Endodermal cell (in vitro differentiated cells): Measurements from ENCODE around the gene BRCA2. TPM values are rescaled to one million over a fixed set of nuclear protein-coding genes. Genes with fewer than 3 reads are reported as not detected.

ENCODE experiments used
- DNase-seq: peaks from one replicate; pipeline ENCODE4 v3.0.0-alpha.2; 2017
- H3K27ac ChIP-seq: 2 replicates; pipeline ENCODE4 v1.5.1; 2013; ENCODE audit warnings: mild to moderate bottlenecking, low read depth, low read length, moderate library complexity
- H3K27me3 ChIP-seq: 2 replicates; pipeline ENCODE4 v1.6.1; 2013; ENCODE audit warnings: mild to moderate bottlenecking, low read length, moderate library complexity; ENCODE audit not compliant: insufficient read depth, control insufficient read depth, poor library complexity, severe bottlenecking
- H3K36me3 ChIP-seq: 2 replicates; pipeline ENCODE4 v1.7.0; 2013; ENCODE audit warnings: mild to moderate bottlenecking, low read length, moderate library complexity; ENCODE audit not compliant: control insufficient read depth, insufficient read depth
- H3K4me1 ChIP-seq: one replicate; pipeline ENCODE4 v1.7.0; 2013; ENCODE audit warnings: low read length; ENCODE audit not compliant: control insufficient read depth, insufficient read depth
- H3K4me3 ChIP-seq: 2 replicates; pipeline ENCODE4 v1.5.1; 2013; ENCODE audit warnings: mild to moderate bottlenecking, low read length, moderate library complexity
- H3K9ac ChIP-seq: 2 replicates; pipeline ENCODE4 v1.6.1; 2013; ENCODE audit warnings: mild to moderate bottlenecking, low read length, moderate library complexity; ENCODE audit not compliant: poor library complexity, severe bottlenecking; ENCODE audit errors: extremely low read depth
- H3K9me3 ChIP-seq: 2 replicates; pipeline ENCODE4 v1.6.1; 2013; ENCODE audit warnings: mild to moderate bottlenecking, low read length, moderate library complexity; ENCODE audit not compliant: control insufficient read depth
- H3K27ac Mint-ChIP-seq: 2 replicates; pipeline ENCODE4 v1.8.0; 2020; ENCODE audit warnings: mixed read lengths
- H3K27me3 Mint-ChIP-seq: 2 replicates; pipeline ENCODE4 v1.8.0; 2021; ENCODE audit warnings: mild to moderate bottlenecking, mixed read lengths; ENCODE audit not compliant: insufficient read depth
- H3K36me3 Mint-ChIP-seq: 2 replicates; pipeline ENCODE4 v1.8.0; 2020; ENCODE audit warnings: low read depth, mixed read lengths
- H3K4me1 Mint-ChIP-seq: 2 replicates; pipeline ENCODE4 v1.8.0; 2020; ENCODE audit warnings: mixed read lengths
- H3K4me3 Mint-ChIP-seq: 2 replicates; pipeline ENCODE4 v1.8.0; 2020; ENCODE audit warnings: mild to moderate bottlenecking, moderate library complexity, mixed read lengths
- H3K9me3 Mint-ChIP-seq: 2 replicates; pipeline ENCODE4 v1.8.0; 2020; ENCODE audit warnings: mild to moderate bottlenecking, mixed read lengths
- WGBS, 2 experiments: methylation state at CpG; one replicate each; pipeline versions ENCODE4 v1.1.5 to v1.1.7; 2013; ENCODE audit warnings: missing lambda C conversion rate in 2 of 2, mixed read lengths in 1 of 2; ENCODE audit not compliant: insufficient coverage in 1 of 2, insufficient read length in 1 of 2; 5-methylcytosine and 5-hydroxymethylcytosine counted together
- total RNA-seq, 2 donors: library from RNA; stranded (reverse); fragmentation: NEBNext Ultra II Directional in 1 of 2; extraction: Animal tissue kit (Norgen Biotek cat#: 25700) in 1 of 2; gene quantifications; 2 replicates in 1 of 2; 3 replicates in 1 of 2; pipeline ENCODE4 v1.2.1, GENCODE V29; 2021
- TF ChIP-seq, protein P1 (sequence below): fragments of 200-600 bp; sonication (generic); conservative IDR thresholded peaks from 2 replicates; pipeline ENCODE4 v1.5.0; 2021; ENCODE audit warnings: antibody characterized with exemption, mild to moderate bottlenecking

Gene BRCA2
- total RNA-seq, 2 donors from 2014 or later = 25.7 to 27.8 TPM

DNA sequence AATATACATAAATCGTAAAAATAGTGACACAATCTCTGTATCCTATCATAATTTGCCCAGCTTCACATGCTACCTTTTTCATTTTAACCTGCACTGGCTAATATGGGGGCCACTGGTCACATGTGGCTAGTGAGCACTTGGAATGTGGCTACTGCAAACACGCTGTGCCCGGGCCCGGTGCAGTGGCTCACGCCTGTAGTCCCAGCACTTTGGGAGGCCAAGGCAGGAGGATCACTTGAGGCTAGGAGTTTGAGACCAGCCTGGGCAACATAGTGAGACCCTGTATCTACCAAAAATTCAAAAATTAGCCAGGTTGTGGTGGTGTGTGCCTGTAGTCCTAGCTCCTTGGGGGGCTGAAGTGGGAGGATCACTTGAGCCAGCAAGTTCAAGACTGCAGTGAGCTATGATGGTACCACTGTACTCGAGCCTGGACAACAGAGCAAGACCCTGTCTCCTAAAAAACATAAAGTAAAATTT lies 114.2 kb downstream of the BRCA2 start:
- Mint-ChIP-seq H3K4me1 (peaks cover 11% of the 10 kb centered on the region), H3K9me3 (no peaks in the 10 kb centered on the region), H3K27me3 (peaks cover 15% of the 10 kb centered on the region), H3K36me3 (no peaks in the 10 kb centered on the region), H3K27ac (no peak overlapping the region), H3K4me3 (no peak overlapping the region)
- no peak overlapping the region for H3K9ac ChIP-seq
- H3K27ac ChIP-seq = no peak overlapping the region
- H3K27me3 ChIP-seq = peaks cover 37% of the 10 kb centered on the region
- no peaks in the 10 kb centered on the region for H3K9me3 ChIP-seq
- no peak for DNase-seq
- TF ChIP-seq, protein P1, sequence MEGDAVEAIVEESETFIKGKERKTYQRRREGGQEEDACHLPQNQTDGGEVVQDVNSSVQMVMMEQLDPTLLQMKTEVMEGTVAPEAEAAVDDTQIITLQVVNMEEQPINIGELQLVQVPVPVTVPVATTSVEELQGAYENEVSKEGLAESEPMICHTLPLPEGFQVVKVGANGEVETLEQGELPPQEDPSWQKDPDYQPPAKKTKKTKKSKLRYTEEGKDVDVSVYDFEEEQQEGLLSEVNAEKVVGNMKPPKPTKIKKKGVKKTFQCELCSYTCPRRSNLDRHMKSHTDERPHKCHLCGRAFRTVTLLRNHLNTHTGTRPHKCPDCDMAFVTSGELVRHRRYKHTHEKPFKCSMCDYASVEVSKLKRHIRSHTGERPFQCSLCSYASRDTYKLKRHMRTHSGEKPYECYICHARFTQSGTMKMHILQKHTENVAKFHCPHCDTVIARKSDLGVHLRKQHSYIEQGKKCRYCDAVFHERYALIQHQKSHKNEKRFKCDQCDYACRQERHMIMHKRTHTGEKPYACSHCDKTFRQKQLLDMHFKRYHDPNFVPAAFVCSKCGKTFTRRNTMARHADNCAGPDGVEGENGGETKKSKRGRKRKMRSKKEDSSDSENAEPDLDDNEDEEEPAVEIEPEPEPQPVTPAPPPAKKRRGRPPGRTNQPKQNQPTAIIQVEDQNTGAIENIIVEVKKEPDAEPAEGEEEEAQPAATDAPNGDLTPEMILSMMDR = no peak
- H3K4me1 ChIP-seq = no peaks in the 10 kb centered on the region
- WGBS, 2 experiments = 93 to 96% methylated on average over 4 to 6 of the region's 6 CpGs
- H3K36me3 ChIP-seq = no peaks in the 10 kb centered on the region
- H3K4me3 ChIP-seq = no peak overlapping the region

DNA sequence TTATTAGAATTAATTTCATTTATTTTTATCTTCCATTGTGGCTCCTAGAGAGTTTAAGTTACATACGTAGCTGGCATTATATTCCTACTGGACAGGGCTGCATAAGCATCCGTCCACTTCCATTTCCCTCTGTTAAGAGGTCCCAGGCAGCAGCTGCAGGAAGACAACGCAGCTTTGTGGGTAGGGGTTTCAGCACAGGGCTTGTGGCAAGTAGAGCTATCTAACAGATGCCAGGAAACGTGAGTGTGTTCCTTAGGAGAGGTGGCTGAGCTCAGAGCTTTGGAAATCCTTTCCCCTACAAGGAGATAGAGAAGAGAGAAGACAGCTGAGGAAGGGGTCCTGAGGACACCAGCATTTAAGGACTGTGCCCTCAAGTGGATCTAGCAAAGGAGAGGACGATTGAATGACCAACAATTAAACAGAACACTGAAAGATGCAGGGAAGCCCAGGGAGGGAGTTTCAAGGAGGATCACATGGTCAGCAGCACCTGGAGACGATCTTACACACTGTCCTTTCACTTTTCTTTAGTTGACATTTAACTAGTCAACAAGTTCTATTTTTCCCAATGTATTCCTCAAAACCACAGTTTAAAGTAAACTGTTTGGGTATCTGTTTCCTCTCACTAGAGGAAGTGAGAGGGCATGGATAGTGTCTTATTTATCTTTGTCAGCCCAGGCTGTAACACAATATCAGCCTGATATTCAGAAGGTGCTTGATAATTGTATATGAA lies 114.9 kb downstream of the BRCA2 start:
- Mint-ChIP-seq H3K9me3 (no peaks in the 10 kb centered on the region), H3K4me3 (no peak overlapping the region), H3K36me3 (no peaks in the 10 kb centered on the region), H3K27ac (no peak overlapping the region), H3K27me3 (peaks cover 14% of the 10 kb centered on the region), H3K4me1 (peaks cover 11% of the 10 kb centered on the region)
- Histone ChIP-seq H3K27me3 (peaks cover 34% of the 10 kb centered on the region), H3K4me3 (no peak overlapping the region), H3K36me3 (no peaks in the 10 kb centered on the region), H3K4me1 (no peaks in the 10 kb centered on the region), H3K27ac (no peak overlapping the region), H3K9ac (no peak overlapping the region), H3K9me3 (no peaks in the 10 kb centered on the region)
- DNase-seq = no peak
- 93 to 97% methylated on average over 4 to 6 of the region's 6 CpGs for WGBS, 2 experiments
- TF ChIP-seq, protein P1 = no peak

DNA sequence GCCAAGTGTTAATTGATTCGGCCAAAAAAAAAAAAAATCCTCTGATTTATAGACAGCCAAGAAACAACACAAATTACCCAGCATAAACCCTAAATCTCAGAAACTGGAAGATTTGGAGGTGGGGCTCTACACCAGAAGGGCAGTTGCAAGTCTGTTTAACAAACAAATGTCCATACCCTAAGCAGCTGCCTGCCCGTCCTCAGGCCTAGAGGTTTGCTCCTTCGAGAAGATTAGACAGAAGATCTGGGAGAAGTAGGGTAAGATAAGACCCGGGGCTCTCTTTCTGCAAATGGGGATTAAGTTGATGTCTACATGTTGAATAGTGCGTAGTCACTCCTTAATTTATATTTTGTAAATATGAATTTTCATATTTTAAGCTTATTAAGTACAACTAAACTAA lies 116.1 kb downstream of the BRCA2 start:
- no peaks in the 10 kb centered on the region for H3K9me3 Mint-ChIP-seq
- no peak overlapping the region for H3K27ac ChIP-seq
- peaks cover 22% of the 10 kb centered on the region for H3K27me3 ChIP-seq
- TF ChIP-seq, protein P1 = no peak
- no peak overlapping the region for H3K9ac ChIP-seq
- no peak overlapping the region for H3K4me3 Mint-ChIP-seq
- H3K27me3 Mint-ChIP-seq = peaks cover 6% of the 10 kb centered on the region
- no peaks in the 10 kb centered on the region for H3K36me3 ChIP-seq
- WGBS, 2 experiments = 94% methylated on average over 3 of the region's 5 CpGs; no CpG with 5 or more reads in 1 of the 2 experiments
- H3K27ac Mint-ChIP-seq = no peak overlapping the region
- no peaks in the 10 kb centered on the region for H3K9me3 ChIP-seq
- no peaks in the 10 kb centered on the region for H3K36me3 Mint-ChIP-seq
- no peaks in the 10 kb centered on the region for H3K4me1 ChIP-seq
- no peak overlapping the region for H3K4me3 ChIP-seq
- no peak for DNase-seq
- H3K4me1 Mint-ChIP-seq = peaks cover 7% of the 10 kb centered on the region
